Right cardiac atrium (tissue), 5 donors: ENCODE measurements around the gene ATXN1. TPM values are rescaled to one million over a fixed set of nuclear protein-coding genes. Genes with fewer than 3 reads are reported as not detected.

ENCODE experiments used
- ATAC-seq, 2 donors: fragments of 200-7000 bp; cut with Tn5 transposase; one replicate each; pipeline versions ENCODE4 v1.8.0 to v1.9.1; 2020; ENCODE audit warnings: moderate library complexity in 2 of 2, mild to moderate bottlenecking in 1 of 2
- DNase-seq, 3 donors: peaks; one replicate each; pipeline ENCODE4 v3.0.0-alpha.2; 2020
- H3K27ac ChIP-seq: one replicate; pipeline ENCODE4 v1.5.1; 2013; ENCODE audit warnings: mild to moderate bottlenecking, low read length, control low read depth, moderate library complexity
- H3K27me3 ChIP-seq: one replicate; pipeline ENCODE4 v1.6.1; 2013; ENCODE audit not compliant: control insufficient read depth, insufficient read depth
- H3K4me1 ChIP-seq: one replicate; pipeline ENCODE4 v1.6.1; 2013; ENCODE audit warnings: low read length; ENCODE audit not compliant: control insufficient read depth, insufficient read depth
- H3K4me3 ChIP-seq: one replicate; pipeline ENCODE4 v1.5.1; 2013; ENCODE audit warnings: low read length, control low read depth
- H3K9me3 ChIP-seq: one replicate; pipeline ENCODE4 v1.6.1; 2013; ENCODE audit warnings: low read length; ENCODE audit not compliant: control insufficient read depth
- WGBS: extraction: QIAGEN DNeasy Blood & Tissue Kit; methylation state at CpG from one replicate; pipeline ENCODE4 v1.1.7; 2013; 5-methylcytosine and 5-hydroxymethylcytosine counted together
- intact Hi-C, 4 donors: fragments of 100-400 bp; cut with DNase I; formaldehyde crosslinking; loops; one replicate each; pipeline versions ENCODE4 v1.11.0 to v1.14.0; 2022 to 2023
- long read RNA-seq, 4 donors: library from polyadenylated mRNA; unstranded; transcript quantifications; one replicate each; pipeline ENCODE4 v2.0.0, GENCODE V29; 2020 to 2021
- polyA plus RNA-seq: library from polyadenylated mRNA; stranded (reverse); fragments of 200-250 nt; gene quantifications from one replicate; pipeline ENCODE4 v1.2.3, GENCODE V29; 2013
- total RNA-seq, 4 donors: library from RNA; stranded (reverse); fragmentation: NEBNext Ultra II Directional; extraction: Animal tissue kit (Norgen Biotek cat#: 25700); gene quantifications; one replicate each; pipeline ENCODE4 v1.2.1, GENCODE V29; 2021
- donor health status: healthy with polysubstance abuse.
- donor health status: DM: no; HTN: yes; CAD: no.
- donor health status: DM: no; HTN: no; CAD: no.
- donor health status: DM: no; HTN: yes; CAD: no; lungs with severe emphysema.
- donor health status: DM: yes; HTN: yes; CAD: no.

ATXN1 gene
- total RNA-seq (10 to 100 TPM; 46.5 to 50.7 (median 47.9) TPM), polyA plus RNA-seq (11.8 TPM)
- long read RNA-seq, donor 1, partial matches to known transcripts = 8 of 23 reads
- long read RNA-seq, donor 1, other reads (novel, unspliced or antisense) = 15 of 23 reads
- long read RNA-seq, donor 2, partial matches to known transcripts = 5 of 8 reads
- long read RNA-seq, donor 2, other reads (novel, unspliced or antisense) = 3 of 8 reads
- long read RNA-seq, donor 3, partial matches to known transcripts = 19 of 41 reads
- long read RNA-seq, donor 3, other reads (novel, unspliced or antisense) = 19 of 41 reads
- long read RNA-seq, donor 4, partial matches to known transcripts = 4 of 8 reads
- long read RNA-seq, donor 4, other reads (novel, unspliced or antisense) = 4 of 8 reads

DNA sequence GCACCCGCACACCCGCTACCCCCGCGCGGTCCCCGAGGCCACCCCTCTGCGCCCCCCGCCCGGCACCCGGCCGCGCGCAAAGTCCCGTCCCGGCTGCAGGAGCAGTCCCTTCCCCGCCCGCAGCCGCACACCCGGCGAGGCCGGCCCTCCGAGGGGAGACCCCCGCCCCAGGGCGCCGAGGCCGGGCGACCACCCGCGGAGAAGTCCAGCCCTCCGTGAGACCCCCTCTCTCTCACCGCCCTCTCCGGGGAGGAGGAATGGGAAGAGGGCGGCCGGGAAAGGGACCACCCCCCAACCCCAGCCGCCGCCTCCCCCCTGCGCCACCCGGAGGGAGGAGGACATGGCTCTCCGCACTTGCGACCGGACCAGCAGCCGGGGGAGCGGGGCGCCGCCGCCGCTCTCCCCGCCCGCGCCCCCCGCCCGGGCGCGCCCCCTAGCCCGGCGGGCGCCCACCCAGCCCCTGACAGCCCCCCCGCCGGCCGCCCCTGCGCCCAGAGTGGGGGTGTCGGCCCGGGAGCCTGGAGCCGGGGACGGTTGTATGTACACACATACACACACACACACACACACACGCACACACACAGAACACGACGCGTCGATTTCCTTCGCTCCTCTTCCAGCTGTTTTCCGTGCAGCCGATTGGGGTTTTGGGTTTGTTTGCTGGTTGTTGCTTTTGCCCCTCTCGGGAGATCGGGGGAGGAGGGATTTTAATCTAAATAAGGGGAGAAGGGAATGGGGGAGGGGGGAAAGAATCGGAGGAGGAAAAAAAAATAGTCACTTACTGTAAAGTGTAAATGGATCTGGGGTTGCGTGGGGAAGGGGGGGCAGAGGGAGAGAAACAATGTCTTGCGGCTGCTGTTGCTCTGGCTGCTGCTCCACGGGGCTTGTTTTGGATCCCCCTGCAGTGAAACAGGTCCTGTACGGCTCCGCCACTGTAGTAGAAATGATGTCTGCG lies at the start of gene ATXN1:
Gene ATXN1, minus strand, starts transcription at position 945 of the 955 bp plus-strand sequence.
- intact Hi-C loops = loop anchor here (5.0 to 10.0 kb wide), 5 partner anchors 246 to 428 kb away; no protein-coding TSS in a partner anchor
- DNase-seq (peak in 2 of 3 donors; percentile 63 to 87), ATAC-seq (peak in 1 of 2 donors; percentile 5)
- Histone ChIP-seq H3K9me3 (no peaks in the 10 kb centered on the region), H3K27me3 (no peaks in the 10 kb centered on the region), H3K4me3 (peak within 1 kb of the TSS; percentile 65), H3K27ac (peak within 1 kb of the TSS; percentile 97), H3K4me1 (no peaks in the 10 kb centered on the region)
- under 1% methylated on average over 82 of the region's 82 CpGs for WGBS

GRCh38 chr6:16810411-16810810 lies 49.2 kb upstream of the ATXN1 start:
- ATAC-seq = no peak
- WGBS = 79% methylated on average over 1 of the region's 1 CpG

GRCh38 chr6:16809753-16810358 lies 48.6 kb upstream of the ATXN1 start:
- 80% methylated on average over 2 of the region's 2 CpGs for WGBS
- intact Hi-C loops = no loop called here
- no peaks in the 10 kb centered on the region for H3K27me3 ChIP-seq
- ATAC-seq (no peak), DNase-seq (no peak)
- H3K4me3 ChIP-seq = no peak overlapping the region
- H3K27ac ChIP-seq = no peak overlapping the region
- H3K4me1 ChIP-seq = no peaks in the 10 kb centered on the region
- no peaks in the 10 kb centered on the region for H3K9me3 ChIP-seq

More at GRCh38 chr6:16810411-16810810, 49.2 kb upstream of the ATXN1 start:
- no peak for DNase-seq
- H3K4me3 ChIP-seq = no peak overlapping the region
- H3K27me3 ChIP-seq = no peaks in the 10 kb centered on the region
- H3K27ac ChIP-seq = no peak overlapping the region
- H3K9me3 ChIP-seq = no peaks in the 10 kb centered on the region
- H3K4me1 ChIP-seq = no peaks in the 10 kb centered on the region
- intact Hi-C loops = no loop called here

DNA sequence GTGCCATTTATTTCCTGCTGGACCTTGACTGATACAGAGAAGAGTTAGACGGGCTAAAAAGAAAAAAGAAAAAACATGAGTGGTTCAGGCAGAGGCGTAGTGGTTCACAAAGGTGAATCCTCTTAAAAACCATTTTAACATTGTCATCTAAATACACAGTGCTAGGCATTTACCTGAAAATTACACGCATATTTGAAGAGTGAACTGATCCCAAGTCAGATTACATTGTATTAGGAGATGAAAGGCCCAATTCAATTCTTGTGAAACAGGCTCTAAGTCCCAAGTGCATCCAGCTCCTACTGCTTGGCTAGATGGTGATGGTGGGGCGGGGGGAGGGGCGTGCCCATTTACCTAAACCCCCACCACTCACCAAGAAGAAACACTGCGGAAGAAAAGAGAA lies 46.7 kb upstream of the ATXN1 start:
- 91% methylated on average over 6 of the region's 6 CpGs for WGBS
- no peaks in the 10 kb centered on the region for H3K9me3 ChIP-seq
- H3K27ac ChIP-seq = no peak overlapping the region
- no peak for DNase-seq
- H3K27me3 ChIP-seq = no peaks in the 10 kb centered on the region
- no peak for ATAC-seq
- intact Hi-C loops = no loop called here
- H3K4me1 ChIP-seq = peaks cover 4% of the 10 kb centered on the region
- no peak overlapping the region for H3K4me3 ChIP-seq

DNA sequence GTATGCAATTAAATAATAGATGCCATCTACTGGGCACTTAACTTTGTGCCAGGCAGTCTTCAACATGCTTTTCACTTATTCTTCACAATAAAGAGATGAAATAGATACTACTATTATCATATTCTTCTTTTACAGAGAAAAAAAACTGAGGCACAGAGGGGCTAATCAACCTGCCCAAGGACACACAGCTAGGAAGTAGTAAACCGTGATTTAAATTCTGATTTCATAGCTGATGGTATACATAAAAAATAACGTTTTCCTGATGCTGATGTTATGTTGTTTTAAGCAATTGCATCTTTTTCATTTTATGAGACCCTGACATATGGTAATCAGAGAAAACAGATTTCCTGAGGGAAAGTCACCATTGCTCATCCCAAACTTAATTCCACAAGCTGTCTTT lies 45.1 kb upstream of the ATXN1 start:
- intact Hi-C loops = no loop called here
- Histone ChIP-seq H3K4me1 (peaks cover 4% of the 10 kb centered on the region), H3K27ac (no peak overlapping the region), H3K9me3 (no peaks in the 10 kb centered on the region), H3K4me3 (no peak overlapping the region), H3K27me3 (no peaks in the 10 kb centered on the region)
- WGBS = 76% methylated on average over 2 of the region's 2 CpGs
- DNase-seq (no peak), ATAC-seq (no peak)

DNA sequence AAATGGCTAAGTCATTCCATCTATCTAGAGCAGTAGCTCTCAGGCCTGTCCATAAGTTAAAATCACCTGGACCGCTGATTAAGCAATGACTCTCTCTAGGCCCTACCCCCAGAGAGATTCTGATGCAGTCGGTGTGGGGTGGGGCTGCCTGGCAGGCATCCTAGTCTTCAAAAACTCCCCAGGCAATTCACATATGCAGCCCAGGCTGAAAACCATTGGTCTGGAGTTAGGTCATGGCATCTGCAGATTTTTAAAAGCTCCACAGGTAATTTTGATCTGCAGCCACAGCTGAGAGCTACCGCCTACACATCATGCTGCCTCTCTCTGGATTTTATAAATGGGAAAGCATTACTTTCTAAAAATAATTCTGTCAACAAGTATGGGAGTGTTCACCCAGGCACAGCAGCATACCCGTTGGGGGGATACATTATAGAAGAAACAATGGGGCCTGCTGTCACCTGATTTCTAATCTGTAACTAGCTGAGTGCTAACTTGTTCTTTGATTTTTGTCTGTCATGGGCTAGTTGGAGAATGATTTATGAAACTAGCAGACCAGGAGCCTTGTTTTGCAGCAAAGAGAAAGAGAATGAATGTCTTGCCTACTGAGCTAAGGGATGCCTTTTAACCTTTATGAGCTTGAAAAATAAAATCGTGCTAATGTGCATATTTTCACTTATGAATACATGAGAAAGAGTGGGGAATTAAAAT lies 44.1 kb upstream of the ATXN1 start:
- ATAC-seq (peak in 1 of 2 donors; percentile 17), DNase-seq (no peak)
- Histone ChIP-seq H3K27me3 (no peaks in the 10 kb centered on the region), H3K4me3 (no peak overlapping the region), H3K4me1 (peaks cover 4% of the 10 kb centered on the region), H3K27ac (peak overlapping the region; percentile 72), H3K9me3 (no peaks in the 10 kb centered on the region)
- intact Hi-C loops = no loop called here
- 40% methylated on average over 5 of the region's 5 CpGs for WGBS

- no peak for DNase-seq
- H3K4me1 ChIP-seq = peaks cover 4% of the 10 kb centered on the region
- ATAC-seq = no peak
- H3K9me3 ChIP-seq = no peaks in the 10 kb centered on the region
- 62% methylated on average over 8 of the region's 8 CpGs for WGBS
- intact Hi-C loops = no loop called here
- H3K27ac ChIP-seq = peak overlapping the region; percentile 75
- H3K4me3 ChIP-seq = no peak overlapping the region
- H3K27me3 ChIP-seq = no peaks in the 10 kb centered on the region
These were observed 43.4 kb upstream of the ATXN1 start for GRCh38 chr6:16804546-16805242.

- peak; percentile 87 to 89 for ATAC-seq
- DNase-seq = peak; percentile 51 to 74 (median 70)
- Histone ChIP-seq H3K27ac (peak overlapping the region; percentile 88), H3K27me3 (no peaks in the 10 kb centered on the region), H3K4me3 (peak overlapping the region; percentile 18), H3K9me3 (no peaks in the 10 kb centered on the region), H3K4me1 (peaks cover 4% of the 10 kb centered on the region)
- 27% methylated on average over 24 of the region's 24 CpGs for WGBS
- intact Hi-C loops = no loop called here
These were observed 42.3 kb upstream of the ATXN1 start for GRCh38 chr6:16803294-16804200.

GRCh38 chr6:16802071-16802470 lies 40.8 kb upstream of the ATXN1 start:
- WGBS = 19% methylated on average over 2 of the region's 2 CpGs
- peak; percentile 71 to 74 for ATAC-seq
- H3K27ac ChIP-seq = peak overlapping the region; percentile 96
- no peaks in the 10 kb centered on the region for H3K9me3 ChIP-seq
- no peaks in the 10 kb centered on the region for H3K27me3 ChIP-seq
- intact Hi-C loops = no loop called here
- DNase-seq = no peak
- H3K4me3 ChIP-seq = no peak overlapping the region
- H3K4me1 ChIP-seq = peaks cover 4% of the 10 kb centered on the region
